B cell (primary cell): ENCODE results near the gene KCNC4. TPM values are rescaled to one million over a fixed set of nuclear protein-coding genes. Genes with fewer than 3 reads are reported as not detected.

Experiments
- ATAC-seq: fragments of 200-7000 bp; cut with Tn5 transposase; one replicate; pipeline ENCODE4 v1.10.0; 2021; ENCODE audit warnings: low read depth, mild to moderate bottlenecking, moderate number of reproducible peaks, moderate library complexity
- CTCF ChIA-PET: fragments of 350-600 bp; sonication (Branson Sonifier 250); formaldehyde crosslinking; loops from one replicate; lab custom pipeline; 2021; ENCODE audit warnings: antibody characterized with exemption, inconsistent platforms; lab: Charles Lee
- POLR2A ChIA-PET: fragments of 350-600 bp; sonication (Branson Sonifier 250); formaldehyde crosslinking; loops from one replicate; lab custom pipeline; 2021; ENCODE audit warnings: antibody characterized with exemption; lab: Charles Lee
- DNase-seq: peaks from one replicate; pipeline ENCODE4 v3.0.0; 2013
- H2AFZ ChIP-seq: 2 replicates; pipeline ENCODE4 v1.6.1; 2012; ENCODE audit warnings: mild to moderate bottlenecking, low read depth, low read length; ENCODE audit not compliant: insufficient read depth, poor library complexity, severe bottlenecking
- H3K27ac ChIP-seq, 2 donors: 1 replicate in 1 of 2; 2 replicates in 1 of 2; pipeline ENCODE4 v1.5.1; 2012 to 2013; ENCODE audit warnings: low read length in 2 of 2, mild to moderate bottlenecking in 2 of 2, moderate library complexity in 1 of 2
- H3K27me3 ChIP-seq, 4 experiments: fragments of 200-600 bp in 1 of 4; sonication (generic) in 1 of 4; replicated peaks in 1 of 4; 1 replicate in 2 of 4; 2 replicates in 2 of 4; pipeline versions ENCODE4 v1.6.1 to v1.7.0; 2013 to 2016; ENCODE audit warnings: low read length in 3 of 4, mild to moderate bottlenecking in 2 of 4, mixed read lengths in 1 of 4, moderate library complexity in 1 of 4; ENCODE audit not compliant: insufficient read depth in 4 of 4, control insufficient read depth in 3 of 4; ENCODE audit errors: control extremely low read depth in 1 of 4
- H3K36me3 ChIP-seq, 2 experiments: replicated peaks in 1 of 2; 1 replicate in 1 of 2; 2 replicates in 1 of 2; pipeline versions ENCODE4 v1.6.1 to v1.7.1; 2013; ENCODE audit warnings: low read length in 1 of 2; ENCODE audit not compliant: insufficient read depth in 2 of 2, control insufficient read depth in 1 of 2; ENCODE audit errors: control extremely low read depth in 1 of 2, extremely low read depth in 1 of 2
- H3K4me1 ChIP-seq, 2 donors: fragments of 200-600 bp in 1 of 2; sonication (generic) in 1 of 2; 1 replicate in 1 of 2; 2 replicates in 1 of 2; pipeline versions ENCODE4 v1.5.1 to v1.6.1; 2013 to 2017; ENCODE audit warnings: low read length in 2 of 2; ENCODE audit not compliant: control insufficient read depth in 2 of 2, insufficient read depth in 2 of 2
- H3K4me2 ChIP-seq: replicated peaks from 2 replicates; pipeline ENCODE3; 2012; ENCODE audit warnings: mild to moderate bottlenecking, low read depth, low read length; ENCODE audit not compliant: poor library complexity, severe bottlenecking
- H3K4me3 ChIP-seq, 5 experiments: fragments of 200-600 bp in 1 of 5; sonication (generic) in 1 of 5; 1 replicate in 3 of 5; 2 replicates in 2 of 5; pipeline versions ENCODE4 v1.5.1 to v1.7.0; 2011 to 2016; ENCODE audit warnings: low read length in 4 of 5, mild to moderate bottlenecking in 4 of 5, low read depth in 2 of 5, control low read depth in 1 of 5, moderate library complexity in 1 of 5; ENCODE audit not compliant: insufficient read depth in 1 of 5; ENCODE audit errors: control extremely low read depth in 1 of 5, extremely low read depth in 1 of 5
- H3K79me2 ChIP-seq: fragments of 200-600 bp; sonication (generic); one replicate; pipeline ENCODE4 v1.6.0; 2016; ENCODE audit warnings: low read length; ENCODE audit not compliant: control insufficient read depth, insufficient read depth
- H3K9ac ChIP-seq: fragments of 200-600 bp; sonication (generic); 2 replicates; pipeline ENCODE4 v1.6.1; 2017; ENCODE audit warnings: mild to moderate bottlenecking, low read length, moderate library complexity
- H3K9me3 ChIP-seq, 3 donors: one replicate each; pipeline versions ENCODE4 v1.6.1 to v1.7.1; 2013; ENCODE audit warnings: low read length in 2 of 3; ENCODE audit not compliant: control insufficient read depth in 2 of 3, insufficient read depth in 1 of 3; ENCODE audit errors: control extremely low read depth in 1 of 3
- H4K20me1 ChIP-seq: 2 replicates; pipeline ENCODE4 v1.6.0; 2012; ENCODE audit warnings: mild to moderate bottlenecking, low read length; ENCODE audit not compliant: insufficient read depth, control insufficient read depth, poor library complexity, severe bottlenecking
- H3K27ac Mint-ChIP-seq: one replicate; pipeline ENCODE4 v1.8.0; 2021; ENCODE audit warnings: mixed read lengths
- H3K27me3 Mint-ChIP-seq: one replicate; pipeline ENCODE4 v1.8.0; 2021; ENCODE audit warnings: mixed read lengths
- H3K4me1 Mint-ChIP-seq: one replicate; pipeline ENCODE4 v1.8.0; 2021; ENCODE audit warnings: mixed read lengths
- H3K4me3 Mint-ChIP-seq: one replicate; pipeline ENCODE4 v1.8.0; 2021; ENCODE audit warnings: mixed read lengths
- H3K9me3 Mint-ChIP-seq: one replicate; pipeline ENCODE4 v1.8.0; 2022; ENCODE audit warnings: mixed read lengths; ENCODE audit not compliant: insufficient read depth
- EZH2 ChIP-seq: IDR thresholded peaks from 2 replicates; pipeline ENCODE4 v1.6.1; 2012; ENCODE audit warnings: borderline replicate concordance, low read depth, mild to moderate bottlenecking, moderate library complexity, low read length; ENCODE audit not compliant: insufficient read depth, poor library complexity, severe bottlenecking
- WGBS: methylation state at CpG from one replicate; pipeline ENCODE4 v1.1.5; 2013; ENCODE audit warnings: missing lambda C conversion rate; ENCODE audit not compliant: insufficient coverage; 5-methylcytosine and 5-hydroxymethylcytosine counted together
- intact Hi-C: fragments of 100-400 bp; cut with micrococcal nuclease; formaldehyde crosslinking; loops from one replicate; pipeline ENCODE4 v1.10.0; 2022
- polyA plus RNA-seq: library from polyadenylated mRNA; depleted of rRNA; stranded (reverse); fragments of >200 nt; gene quantifications from 2 replicates; pipeline ENCODE4 v1.2.3, GENCODE V29; 2012
- total RNA-seq, 2 donors: library from RNA; stranded (reverse); fragments of 120-200 nt in 1 of 2; gene quantifications; 1 replicate in 1 of 2; 2 replicates in 1 of 2; pipeline versions ENCODE4 v1.2.3 to v1.2.4, GENCODE V29; 2013 to 2022
- TF ChIP-seq, protein P1 (sequence below): fragments of 200-600 bp; IDR thresholded peaks from one replicate; pipeline ENCODE4 v1.8.0; 2022; ENCODE audit warnings: antibody characterized with exemption, mild to moderate bottlenecking

The KCNC4 gene
- total and polyA plus RNA-seq, 2 donors (not counting 1 experiment from before 2014, with no cell fraction given), result 3.2 to 24.1 TPM

GRCh38 chr1:110177775-110178174 is 32.3 kb upstream of the KCNC4 start:
- H3K27ac ChIP-seq, result no peak overlapping the region
- no peak for ATAC-seq
- no peak for TF ChIP-seq EZH2
- TF ChIP-seq, protein P1, sequence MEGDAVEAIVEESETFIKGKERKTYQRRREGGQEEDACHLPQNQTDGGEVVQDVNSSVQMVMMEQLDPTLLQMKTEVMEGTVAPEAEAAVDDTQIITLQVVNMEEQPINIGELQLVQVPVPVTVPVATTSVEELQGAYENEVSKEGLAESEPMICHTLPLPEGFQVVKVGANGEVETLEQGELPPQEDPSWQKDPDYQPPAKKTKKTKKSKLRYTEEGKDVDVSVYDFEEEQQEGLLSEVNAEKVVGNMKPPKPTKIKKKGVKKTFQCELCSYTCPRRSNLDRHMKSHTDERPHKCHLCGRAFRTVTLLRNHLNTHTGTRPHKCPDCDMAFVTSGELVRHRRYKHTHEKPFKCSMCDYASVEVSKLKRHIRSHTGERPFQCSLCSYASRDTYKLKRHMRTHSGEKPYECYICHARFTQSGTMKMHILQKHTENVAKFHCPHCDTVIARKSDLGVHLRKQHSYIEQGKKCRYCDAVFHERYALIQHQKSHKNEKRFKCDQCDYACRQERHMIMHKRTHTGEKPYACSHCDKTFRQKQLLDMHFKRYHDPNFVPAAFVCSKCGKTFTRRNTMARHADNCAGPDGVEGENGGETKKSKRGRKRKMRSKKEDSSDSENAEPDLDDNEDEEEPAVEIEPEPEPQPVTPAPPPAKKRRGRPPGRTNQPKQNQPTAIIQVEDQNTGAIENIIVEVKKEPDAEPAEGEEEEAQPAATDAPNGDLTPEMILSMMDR, result no peak
- ChIA-PET POLR2A (no interaction called here), CTCF (interaction anchor here (1.4 kb wide), 1 partner anchor 30 kb away, joined by 3 read pairs; no protein-coding TSS in a partner anchor)
- no peaks in the 10 kb centered on the region for H3K36me3 ChIP-seq
- no peaks in the 10 kb centered on the region for H3K79me2 ChIP-seq
- no peak for DNase-seq
- intact Hi-C loops, result no loop called here
- no peak overlapping the region for H3K27ac Mint-ChIP-seq
- H3K9me3 Mint-ChIP-seq, result no peaks in the 10 kb centered on the region
- H3K4me1 ChIP-seq, result no peaks in the 10 kb centered on the region
- no peak overlapping the region for H3K4me3 ChIP-seq
- H3K4me3 Mint-ChIP-seq, result no peak overlapping the region
- no peaks in the 10 kb centered on the region for H3K9me3 ChIP-seq
- no CpG with 5 or more reads among the region's 4 CpGs for WGBS
- H3K27me3 Mint-ChIP-seq, result no peaks in the 10 kb centered on the region
- H2AFZ ChIP-seq, result no peak overlapping the region
- H3K9ac ChIP-seq, result no peak overlapping the region
- no peak overlapping the region for H3K4me2 ChIP-seq
- H3K4me1 Mint-ChIP-seq, result no peaks in the 10 kb centered on the region
- peaks cover 0 to 13% (median 3%) of the 10 kb centered on the region in 4 experiments for H3K27me3 ChIP-seq
- no peaks in the 10 kb centered on the region for H4K20me1 ChIP-seq

DNA sequence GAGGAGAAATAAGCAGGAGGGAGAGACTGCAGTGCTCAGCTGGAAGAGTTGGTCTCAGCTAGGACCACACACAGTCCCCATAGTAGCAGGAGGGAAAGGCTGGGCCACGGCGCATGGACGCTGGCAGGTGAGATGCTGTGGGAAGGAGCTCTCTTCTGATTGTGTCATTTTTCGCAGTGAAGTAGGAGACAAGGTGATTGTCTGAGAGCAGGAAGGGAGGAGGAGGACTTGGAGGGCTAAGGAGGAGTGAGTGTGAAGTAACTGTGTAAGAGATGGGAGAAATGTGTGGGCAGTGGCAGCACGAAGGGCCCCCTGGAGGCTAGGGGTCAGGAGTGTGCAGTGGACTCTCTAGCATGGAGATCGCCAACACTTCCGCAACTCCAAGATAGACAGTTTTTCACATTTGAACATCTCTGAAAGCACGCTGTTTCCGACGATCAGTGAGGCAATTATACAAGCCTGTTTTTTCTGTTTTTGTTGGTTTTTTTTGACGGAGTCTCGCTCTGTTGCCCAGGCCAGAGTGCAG is 26.4 kb upstream of the KCNC4 start:
- Mint-ChIP-seq H3K9me3 (no peaks in the 10 kb centered on the region), H3K27me3 (peaks cover 18% of the 10 kb centered on the region), H3K4me3 (no peak overlapping the region), H3K27ac (no peak overlapping the region), H3K4me1 (no peaks in the 10 kb centered on the region)
- ATAC-seq (no peak), DNase-seq (no peak)
- no peak for TF ChIP-seq EZH2
- TF ChIP-seq, protein P1, result no peak
- Histone ChIP-seq H3K4me1 (no peaks in the 10 kb centered on the region), H3K4me2 (no peak overlapping the region), H3K36me3 (no peaks in the 10 kb centered on the region), H3K4me3 (no peak overlapping the region), H3K9me3 (no peaks in the 10 kb centered on the region), H2AFZ (no peak overlapping the region), H3K79me2 (no peaks in the 10 kb centered on the region), H3K27me3 (peaks cover 0 to 6% (median 3%) of the 10 kb centered on the region in 4 experiments), H3K27ac (no peak overlapping the region), H4K20me1 (no peaks in the 10 kb centered on the region), H3K9ac (no peak overlapping the region)
- ChIA-PET POLR2A (no interaction called here), CTCF (no interaction called here)
- WGBS, result 91% methylated on average over 10 of the region's 12 CpGs
- intact Hi-C loops, result no loop called here
